Activated CD4-positive, alpha-beta memory T cell treated with anti-CD3 and anti-CD28 coated beads for 36 hours (primary cell): Measurements from ENCODE around the gene SPPL3. TPM values are rescaled to one million over a fixed set of nuclear protein-coding genes. Genes with fewer than 3 reads are reported as not detected.

Experiments used
- CTCF ChIA-PET: fragments of 350-600 bp; sonication (Branson Sonifier 250); formaldehyde crosslinking; loops from one replicate; lab custom pipeline; 2021; ENCODE audit warnings: antibody characterized with exemption, inconsistent platforms; lab: Charles Lee
- POLR2A ChIA-PET: fragments of 350-600 bp; sonication (Branson Sonifier 250); formaldehyde crosslinking; loops from one replicate; lab custom pipeline; 2021; ENCODE audit warnings: antibody characterized with exemption; lab: Charles Lee
- DNase-seq: peaks from one replicate; pipeline ENCODE4 v3.0.0-alpha.2; 2020
- H3K27ac Mint-ChIP-seq: one replicate; pipeline ENCODE4 v1.8.0; 2021; ENCODE audit warnings: mixed read lengths
- H3K27me3 Mint-ChIP-seq: one replicate; pipeline ENCODE4 v1.8.0; 2021; ENCODE audit warnings: mixed read lengths
- H3K36me3 Mint-ChIP-seq: one replicate; pipeline ENCODE4 v1.8.0; 2021; ENCODE audit warnings: mixed read lengths
- H3K4me1 Mint-ChIP-seq: one replicate; pipeline ENCODE4 v1.8.0; 2021; ENCODE audit warnings: low read depth, mixed read lengths
- H3K4me3 Mint-ChIP-seq: one replicate; pipeline ENCODE4 v1.8.0; 2021; ENCODE audit warnings: mild to moderate bottlenecking, mixed read lengths
- H3K9me3 Mint-ChIP-seq: one replicate; pipeline ENCODE4 v1.8.0; 2021; ENCODE audit warnings: mixed read lengths
- intact Hi-C: fragments of 100-400 bp; cut with micrococcal nuclease; formaldehyde crosslinking; loops from one replicate; pipeline ENCODE4 v1.15.1; 2023
- total RNA-seq, 2 experiments: library from RNA; stranded (reverse); gene quantifications; one replicate each; pipeline ENCODE4 v1.2.3, GENCODE V29; 2021

The SPPL3 gene
- total RNA-seq, 2 experiments from 2014 or later: 24.3 to 26.7 TPM

- Mint-ChIP-seq H3K4me1 (no peaks in the 10 kb centered on the region), H3K36me3 (no peaks in the 10 kb centered on the region), H3K9me3 (no peaks in the 10 kb centered on the region), H3K27me3 (peaks cover 3% of the 10 kb centered on the region), H3K4me3 (no peak overlapping the region), H3K27ac (no peak overlapping the region)
- intact Hi-C loops: no loop called here
- DNase-seq: no peak
- ChIA-PET POLR2A (interaction anchor here (1.2 kb wide), 1 partner anchor 33 kb away, joined by 3 read pairs; no protein-coding TSS in a partner anchor), CTCF (interaction anchor here (1.5 to 2.2 kb wide), 3 partner anchors 22 to 356 kb away, joined by 5 to 8 read pairs (median 7); no protein-coding TSS in a partner anchor)
Observed at GRCh38 chr12:120938496-120938895, 34.3 kb upstream of the SPPL3 start.

- no peaks in the 10 kb centered on the region for H3K9me3 Mint-ChIP-seq
- no peak overlapping the region for H3K27ac Mint-ChIP-seq
- H3K4me1 Mint-ChIP-seq: no peaks in the 10 kb centered on the region
- POLR2A ChIA-PET: no interaction called here
- CTCF ChIA-PET: no interaction called here
- H3K4me3 Mint-ChIP-seq: no peak overlapping the region
- H3K27me3 Mint-ChIP-seq: peaks cover 5% of the 10 kb centered on the region
- intact Hi-C loops: no loop called here
- no peaks in the 10 kb centered on the region for H3K36me3 Mint-ChIP-seq
- no peak for DNase-seq
Observed at GRCh38 chr12:120936197-120936596, 32.0 kb upstream of the SPPL3 start.

- no peak for DNase-seq
- Mint-ChIP-seq H3K9me3 (no peaks in the 10 kb centered on the region), H3K4me1 (no peaks in the 10 kb centered on the region), H3K4me3 (no peak overlapping the region), H3K36me3 (no peaks in the 10 kb centered on the region), H3K27ac (no peak overlapping the region), H3K27me3 (peaks cover 3% of the 10 kb centered on the region)
- intact Hi-C loops: no loop called here
- ChIA-PET POLR2A (no interaction called here), CTCF (no interaction called here)
Observed at GRCh38 chr12:120933786-120934185, 29.6 kb upstream of the SPPL3 start.

- Mint-ChIP-seq H3K27ac (no peak overlapping the region), H3K27me3 (peaks cover 3% of the 10 kb centered on the region), H3K9me3 (no peaks in the 10 kb centered on the region), H3K4me3 (no peak overlapping the region), H3K4me1 (no peaks in the 10 kb centered on the region), H3K36me3 (no peaks in the 10 kb centered on the region)
- intact Hi-C loops: no loop called here
- ChIA-PET POLR2A (no interaction called here), CTCF (interaction anchor here (1.4 kb wide), 1 partner anchor 11 kb away, joined by 3 read pairs; no protein-coding TSS in a partner anchor)
- DNase-seq: no peak
Observed at GRCh38 chr12:120932956-120933526, 28.9 kb upstream of the SPPL3 start.

GRCh38 chr12:120932058-120932457 lies 27.9 kb upstream of the SPPL3 start:
- CTCF ChIA-PET: interaction anchor here (1.4 kb wide), 1 partner anchor 12 kb away, joined by 3 read pairs; no protein-coding TSS in a partner anchor
- intact Hi-C loops: no loop called here
- POLR2A ChIA-PET: no interaction called here
- Mint-ChIP-seq H3K36me3 (no peaks in the 10 kb centered on the region), H3K4me3 (no peak overlapping the region), H3K9me3 (no peaks in the 10 kb centered on the region), H3K27ac (no peak overlapping the region), H3K4me1 (no peaks in the 10 kb centered on the region), H3K27me3 (peaks cover 2% of the 10 kb centered on the region)
- no peak for DNase-seq

- no peak for DNase-seq
- no peak overlapping the region for H3K27ac Mint-ChIP-seq
- H3K36me3 Mint-ChIP-seq: no peaks in the 10 kb centered on the region
- H3K27me3 Mint-ChIP-seq: peaks cover 2% of the 10 kb centered on the region
- no peaks in the 10 kb centered on the region for H3K4me1 Mint-ChIP-seq
- ChIA-PET CTCF (no interaction called here), POLR2A (no interaction called here)
- intact Hi-C loops: no loop called here
- H3K4me3 Mint-ChIP-seq: no peak overlapping the region
- H3K9me3 Mint-ChIP-seq: no peaks in the 10 kb centered on the region
Observed at GRCh38 chr12:120930032-120930431, 25.9 kb upstream of the SPPL3 start.

GRCh38 chr12:120928864-120929652 lies 24.9 kb upstream of the SPPL3 start:
- H3K4me1 Mint-ChIP-seq: no peaks in the 10 kb centered on the region
- intact Hi-C loops: no loop called here
- DNase-seq: peak; percentile 21
- CTCF ChIA-PET: no interaction called here
- H3K27ac Mint-ChIP-seq: no peak overlapping the region
- H3K27me3 Mint-ChIP-seq: peaks cover 2% of the 10 kb centered on the region
- POLR2A ChIA-PET: no interaction called here
- H3K4me3 Mint-ChIP-seq: no peak overlapping the region
- H3K36me3 Mint-ChIP-seq: no peaks in the 10 kb centered on the region
- H3K9me3 Mint-ChIP-seq: no peaks in the 10 kb centered on the region

- CTCF ChIA-PET: interaction anchor here (0.7 kb wide), 1 partner anchor 79 kb away, joined by 3 read pairs; no protein-coding TSS in a partner anchor
- H3K4me1 Mint-ChIP-seq: no peaks in the 10 kb centered on the region
- POLR2A ChIA-PET: no interaction called here
- H3K27me3 Mint-ChIP-seq: no peaks in the 10 kb centered on the region
- no peak overlapping the region for H3K27ac Mint-ChIP-seq
- DNase-seq: peak; percentile 15
- intact Hi-C loops: no loop called here
- H3K9me3 Mint-ChIP-seq: no peaks in the 10 kb centered on the region
- no peaks in the 10 kb centered on the region for H3K36me3 Mint-ChIP-seq
- H3K4me3 Mint-ChIP-seq: no peak overlapping the region
Observed at GRCh38 chr12:120925740-120926563, 21.8 kb upstream of the SPPL3 start.

- ChIA-PET CTCF (no interaction called here), POLR2A (no interaction called here)
- Mint-ChIP-seq H3K36me3 (no peaks in the 10 kb centered on the region), H3K4me1 (no peaks in the 10 kb centered on the region), H3K27ac (no peak overlapping the region), H3K4me3 (no peak overlapping the region), H3K27me3 (no peaks in the 10 kb centered on the region), H3K9me3 (peaks cover 15% of the 10 kb centered on the region)
- intact Hi-C loops: no loop called here
- DNase-seq: no peak
Observed at GRCh38 chr12:120922279-120922678, 18.1 kb upstream of the SPPL3 start.

GRCh38 chr12:120921637-120922036 lies 17.5 kb upstream of the SPPL3 start:
- Mint-ChIP-seq H3K27me3 (peaks cover under 1% of the 10 kb centered on the region), H3K4me1 (no peaks in the 10 kb centered on the region), H3K36me3 (no peaks in the 10 kb centered on the region), H3K9me3 (peaks cover 19% of the 10 kb centered on the region), H3K27ac (no peak overlapping the region), H3K4me3 (no peak overlapping the region)
- intact Hi-C loops: no loop called here
- ChIA-PET POLR2A (no interaction called here), CTCF (no interaction called here)
- DNase-seq: no peak

GRCh38 chr12:120920178-120920577 lies 16.0 kb upstream of the SPPL3 start:
- CTCF ChIA-PET: interaction anchor here (0.8 to 1.2 kb wide), 2 partner anchors 271 to 273 kb away, joined by 3 read pairs; no protein-coding TSS in a partner anchor
- no peak for DNase-seq
- peaks cover 20% of the 10 kb centered on the region for H3K9me3 Mint-ChIP-seq

GRCh38 chr12:120917748-120918147 lies 13.6 kb upstream of the SPPL3 start:
- no peak for DNase-seq
- POLR2A ChIA-PET: no interaction called here
- Mint-ChIP-seq H3K27ac (no peak overlapping the region), H3K4me1 (no peaks in the 10 kb centered on the region), H3K9me3 (peaks cover 20% of the 10 kb centered on the region), H3K27me3 (peaks cover 2% of the 10 kb centered on the region), H3K36me3 (no peaks in the 10 kb centered on the region), H3K4me3 (no peak overlapping the region)
- CTCF ChIA-PET: no interaction called here
- intact Hi-C loops: no loop called here

More at GRCh38 chr12:120920178-120920577, 16.0 kb upstream of the SPPL3 start:
- Mint-ChIP-seq H3K4me1 (no peaks in the 10 kb centered on the region), H3K27ac (no peak overlapping the region), H3K27me3 (peaks cover 2% of the 10 kb centered on the region), H3K36me3 (no peaks in the 10 kb centered on the region), H3K4me3 (no peak overlapping the region)
- POLR2A ChIA-PET: no interaction called here
- intact Hi-C loops: no loop called here
